T47D (cell line): ENCODE results near the gene TSPAN18.

Source experiments
- DNase-seq, 2 experiments: peaks; one replicate each; pipeline versions ENCODE4 v3.0.0 to v3.0.0-alpha.2; 2011 to 2012; ENCODE audit warnings: low read depth in 1 of 2, low spot score in 1 of 2
- JUND ChIP-seq: IDR thresholded peaks from 2 replicates; pipeline ENCODE4 v1.6.1; 2012; ENCODE audit warnings: low read depth
- in situ Hi-C: cut with HindIII; loops from 2 replicates; pipeline ENCODE4 v1.10.0; 2016; ENCODE audit warnings: low sequenced_read_pairs, low pct_unique_long_range_greater_than_20kb

Gene TSPAN18

GRCh38 chr11:44814881-44815592 is 88.3 kb downstream of the TSPAN18 start:
- TF ChIP-seq JUND: no peak
- DNase-seq: no peak
- in situ Hi-C loops: no loop called here

GRCh38 chr11:44815917-44816456 is 89.2 kb downstream of the TSPAN18 start:
- no peak for TF ChIP-seq JUND
- no peak for DNase-seq
- in situ Hi-C loops: no loop called here

- DNase-seq: no peak
- TF ChIP-seq JUND: no peak
- in situ Hi-C loops: no loop called here
Measured at GRCh38 chr11:44816761-44817160, 90.0 kb downstream of the TSPAN18 start.

- in situ Hi-C loops: no loop called here
- DNase-seq: no peak
- TF ChIP-seq JUND: no peak
Measured at GRCh38 chr11:44817207-44817949, 90.6 kb downstream of the TSPAN18 start.

GRCh38 chr11:44818110-44818509 is 91.3 kb downstream of the TSPAN18 start:
- DNase-seq: no peak
- in situ Hi-C loops: no loop called here

GRCh38 chr11:44819346-44819745 is 92.6 kb downstream of the TSPAN18 start:
- DNase-seq: no peak
- TF ChIP-seq JUND: no peak
- in situ Hi-C loops: no loop called here

More at GRCh38 chr11:44818110-44818509, 91.3 kb downstream of the TSPAN18 start:
- no peak for TF ChIP-seq JUND

- in situ Hi-C loops: no loop called here
- DNase-seq: no peak
- TF ChIP-seq JUND: no peak
Measured at GRCh38 chr11:44822369-44822768, 95.6 kb downstream of the TSPAN18 start.

- in situ Hi-C loops: no loop called here
- no peak for TF ChIP-seq JUND
- DNase-seq: no peak
Measured at GRCh38 chr11:44823006-44823405, 96.2 kb downstream of the TSPAN18 start.

GRCh38 chr11:44823868-44824267 is 97.1 kb downstream of the TSPAN18 start:
- in situ Hi-C loops: no loop called here
- TF ChIP-seq JUND: no peak
- no peak for DNase-seq

- TF ChIP-seq JUND: no peak
- DNase-seq: no peak
- in situ Hi-C loops: no loop called here
Measured at GRCh38 chr11:44824300-44824704, 97.5 kb downstream of the TSPAN18 start.

- TF ChIP-seq JUND: no peak
- in situ Hi-C loops: no loop called here
- DNase-seq: no peak
Measured at GRCh38 chr11:44825058-44825785, 98.5 kb downstream of the TSPAN18 start.

- no peak for TF ChIP-seq JUND
- in situ Hi-C loops: no loop called here
- no peak for DNase-seq
Measured at GRCh38 chr11:44826922-44827643, 100.3 kb downstream of the TSPAN18 start.

- no peak for TF ChIP-seq JUND
- DNase-seq: no peak
- in situ Hi-C loops: no loop called here
Measured at GRCh38 chr11:44828296-44828695, 101.5 kb downstream of the TSPAN18 start.
